ENCODE data around the gene CXCL14. TPM values are rescaled to one million over a fixed set of nuclear protein-coding genes. Genes with fewer than 3 reads are reported as not detected.

CXCL14 gene
- total RNA-seq, 1 donor from 2014 or later, result 62.1 TPM

DNA sequence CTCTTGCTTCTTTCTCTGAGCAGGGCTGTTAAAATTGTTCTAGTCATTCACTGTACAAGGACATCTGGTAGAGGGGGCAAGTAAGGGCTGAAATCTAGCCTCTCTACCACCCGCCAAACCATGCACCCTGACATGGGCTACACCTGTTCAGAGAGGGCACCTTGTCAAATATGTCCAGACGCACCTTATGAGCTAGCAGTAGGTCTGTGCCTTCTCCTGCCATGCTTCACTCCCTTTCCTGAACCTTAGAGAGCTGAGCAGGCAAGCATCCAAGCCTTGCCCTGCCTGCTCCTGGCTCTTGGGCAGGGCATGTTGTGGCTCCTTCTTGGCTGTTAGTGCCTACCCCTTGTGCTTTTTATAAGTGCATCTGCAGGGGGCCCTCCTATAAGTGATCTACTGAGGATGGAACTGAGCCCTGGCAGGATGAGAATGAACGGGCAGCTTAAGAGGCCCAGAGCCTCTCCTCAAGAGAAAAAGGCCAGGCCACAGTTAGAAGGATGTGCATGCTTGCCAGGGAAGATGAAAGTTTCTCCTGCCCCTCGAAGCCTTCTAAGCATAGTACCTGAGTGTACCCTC, 39.3 kb downstream of the CXCL14 start:
- Histone ChIP-seq H3K36me3 (no peaks in the 10 kb centered on the region), H3K4me1 (peaks cover 32% of the 10 kb centered on the region), H3K27ac (no peak overlapping the region), H3K27me3 (no peaks in the 10 kb centered on the region), H3K9me3 (no peaks in the 10 kb centered on the region), H3K4me3 (no peak overlapping the region)
- DNase-seq (ENCODE audit: extremely low spot score in 2 of 2), result peak; percentile 64 to 81
- no peak for TF ChIP-seq POLR2AphosphoS5 (IDR thresholded peaks at IDR 0.05; ENCODE audit: insufficient read depth in 1 of 2, low read depth in 1 of 2)
- TF ChIP-seq, protein P1, sequence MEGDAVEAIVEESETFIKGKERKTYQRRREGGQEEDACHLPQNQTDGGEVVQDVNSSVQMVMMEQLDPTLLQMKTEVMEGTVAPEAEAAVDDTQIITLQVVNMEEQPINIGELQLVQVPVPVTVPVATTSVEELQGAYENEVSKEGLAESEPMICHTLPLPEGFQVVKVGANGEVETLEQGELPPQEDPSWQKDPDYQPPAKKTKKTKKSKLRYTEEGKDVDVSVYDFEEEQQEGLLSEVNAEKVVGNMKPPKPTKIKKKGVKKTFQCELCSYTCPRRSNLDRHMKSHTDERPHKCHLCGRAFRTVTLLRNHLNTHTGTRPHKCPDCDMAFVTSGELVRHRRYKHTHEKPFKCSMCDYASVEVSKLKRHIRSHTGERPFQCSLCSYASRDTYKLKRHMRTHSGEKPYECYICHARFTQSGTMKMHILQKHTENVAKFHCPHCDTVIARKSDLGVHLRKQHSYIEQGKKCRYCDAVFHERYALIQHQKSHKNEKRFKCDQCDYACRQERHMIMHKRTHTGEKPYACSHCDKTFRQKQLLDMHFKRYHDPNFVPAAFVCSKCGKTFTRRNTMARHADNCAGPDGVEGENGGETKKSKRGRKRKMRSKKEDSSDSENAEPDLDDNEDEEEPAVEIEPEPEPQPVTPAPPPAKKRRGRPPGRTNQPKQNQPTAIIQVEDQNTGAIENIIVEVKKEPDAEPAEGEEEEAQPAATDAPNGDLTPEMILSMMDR (IDR thresholded peaks at IDR 0.05), result no peak
- no peak for TF ChIP-seq POLR2A (IDR thresholded peaks at IDR 0.05)
- intact Hi-C loops (cut with DNase I), result no loop called here

DNA sequence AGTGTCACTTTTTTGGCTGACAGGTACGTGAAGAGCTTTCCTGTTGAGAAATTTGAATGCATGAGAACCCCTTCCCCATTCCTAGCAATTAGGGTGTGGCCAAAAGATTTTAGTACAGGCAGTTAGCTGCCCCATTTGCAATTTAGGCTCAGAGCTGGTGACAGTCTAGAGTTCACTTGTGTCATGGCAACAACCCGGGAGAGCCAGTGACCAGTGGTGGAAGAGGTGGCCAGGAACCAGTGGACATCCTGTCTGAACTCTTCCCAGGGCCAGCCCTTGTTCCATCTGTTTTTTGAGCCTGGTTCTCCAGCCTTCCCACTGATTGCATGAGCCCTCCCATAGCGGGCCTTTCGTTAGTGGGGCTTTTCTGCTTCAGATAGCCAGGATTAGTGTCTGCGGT, 40.5 kb downstream of the CXCL14 start:
- TF ChIP-seq, protein P1 (IDR thresholded peaks at IDR 0.05), result no peak
- no peak for TF ChIP-seq POLR2AphosphoS5 (IDR thresholded peaks at IDR 0.05; ENCODE audit: insufficient read depth in 1 of 2, low read depth in 1 of 2)
- no peak for TF ChIP-seq POLR2A (IDR thresholded peaks at IDR 0.05)
- no peaks in the 10 kb centered on the region for H3K36me3 ChIP-seq
- peaks cover 21% of the 10 kb centered on the region for H3K4me1 ChIP-seq
- DNase-seq (ENCODE audit: extremely low spot score in 2 of 2), result peak in 1 of 2 donors; percentile 82
- intact Hi-C loops (cut with DNase I), result no loop called here
- H3K27me3 ChIP-seq, result no peaks in the 10 kb centered on the region
- H3K9me3 ChIP-seq, result no peaks in the 10 kb centered on the region
- H3K27ac ChIP-seq, result no peak overlapping the region
- no peak overlapping the region for H3K4me3 ChIP-seq

- intact Hi-C loops (cut with DNase I), result no loop called here
These were observed 41.0 kb downstream of the CXCL14 start for GRCh38 chr5:135537745-135538144.

DNA sequence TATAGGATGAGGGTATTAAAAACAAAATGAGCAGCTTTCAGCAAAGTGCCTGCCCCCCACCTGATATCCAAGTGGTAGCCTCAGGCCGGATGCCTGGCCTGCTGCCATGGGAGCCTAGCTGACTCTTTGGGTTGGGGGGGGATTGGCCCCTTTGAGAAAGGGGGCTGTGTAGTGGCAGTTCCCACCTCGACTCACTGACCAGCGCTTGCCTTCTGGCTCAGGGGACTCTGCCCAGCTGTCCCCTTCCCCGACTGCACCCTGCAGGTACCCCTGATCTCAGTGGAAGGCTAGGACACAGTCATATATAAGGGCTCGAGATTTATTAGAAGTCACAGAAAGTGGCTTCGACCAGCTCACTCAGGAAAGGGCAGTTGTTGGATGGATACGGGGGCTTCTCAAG, 41.5 kb downstream of the CXCL14 start:
- H3K4me3 ChIP-seq, result no peak overlapping the region
- intact Hi-C loops (cut with DNase I), result no loop called here
- DNase-seq (ENCODE audit: extremely low spot score in 2 of 2), result peak in 1 of 2 donors; percentile 74
- no peaks in the 10 kb centered on the region for H3K36me3 ChIP-seq
- no peaks in the 10 kb centered on the region for H3K9me3 ChIP-seq
- TF ChIP-seq POLR2A (IDR thresholded peaks at IDR 0.05) (no peak), POLR2AphosphoS5 (IDR thresholded peaks at IDR 0.05; ENCODE audit: insufficient read depth in 1 of 2, low read depth in 1 of 2) (no peak)
- TF ChIP-seq, protein P1 (IDR thresholded peaks at IDR 0.05), result no peak
- no peaks in the 10 kb centered on the region for H3K27me3 ChIP-seq
- H3K4me1 ChIP-seq, result peaks cover 16% of the 10 kb centered on the region
- no peak overlapping the region for H3K27ac ChIP-seq

More at GRCh38 chr5:135537745-135538144, 41.0 kb downstream of the CXCL14 start:
- DNase-seq (ENCODE audit: extremely low spot score in 2 of 2), result peak in 1 of 2 donors; percentile 7
- TF ChIP-seq POLR2AphosphoS5 (IDR thresholded peaks at IDR 0.05; ENCODE audit: insufficient read depth in 1 of 2, low read depth in 1 of 2), result no peak
- no peak for TF ChIP-seq POLR2A (IDR thresholded peaks at IDR 0.05)
- TF ChIP-seq, protein P1 (IDR thresholded peaks at IDR 0.05), result no peak
- H3K27ac ChIP-seq, result no peak overlapping the region
- H3K36me3 ChIP-seq, result no peaks in the 10 kb centered on the region
- H3K27me3 ChIP-seq, result no peaks in the 10 kb centered on the region
- H3K4me1 ChIP-seq, result peaks cover 16% of the 10 kb centered on the region
- H3K9me3 ChIP-seq, result no peaks in the 10 kb centered on the region
- H3K4me3 ChIP-seq, result no peak overlapping the region
